NAMALWA (cell line): ENCODE data around the gene GPR158.
"Not testable (repeated sequence)": the region's sequence is repeated elsewhere in the genome, so short reads cannot be mapped to it uniquely, and the experiment has no call there.

Source experiments
- DNase-seq: peaks from one replicate; pipeline ENCODE4 v3.0.0-alpha.2; 2015; ENCODE audit warnings: low spot score

Gene GPR158

GRCh38 chr10:25174461-25175230, at the start of gene GPR158:
GPR158 (plus strand) TSS chr10:25175001; CDS start chr10:25175421, 420 bp downstream.
- DNase-seq = no peak

- no peak for DNase-seq
These were observed 49.6 kb upstream of the GPR158 start for GRCh38 chr10:25125201-25125611.

- no peak for DNase-seq
These were observed 45.2 kb upstream of the GPR158 start for GRCh38 chr10:25129592-25129991.

- no peak for DNase-seq
These were observed 43.9 kb upstream of the GPR158 start for GRCh38 chr10:25130906-25131305.

GRCh38 chr10:25142116-25142864, 32.5 kb upstream of the GPR158 start:
- DNase-seq = no peak

- no peak for DNase-seq
These were observed 17.2 kb upstream of the GPR158 start for GRCh38 chr10:25157650-25158049.

GRCh38 chr10:25159591-25159990, 15.2 kb upstream of the GPR158 start:
- DNase-seq = no peak

GRCh38 chr10:25162391-25162790, 12.4 kb upstream of the GPR158 start:
- DNase-seq = no peak

- DNase-seq = not testable (repeated sequence)
These were observed 11.3 kb upstream of the GPR158 start for GRCh38 chr10:25163464-25163863.

- DNase-seq = no peak
These were observed 5.1 kb upstream of the GPR158 start for GRCh38 chr10:25169740-25170139.

GRCh38 chr10:25170627-25171026, 4.2 kb upstream of the GPR158 start:
- no peak for DNase-seq

GRCh38 chr10:25175527-25176420, 973 bp downstream of the GPR158 start:
- DNase-seq = no peak

- no peak for DNase-seq
These were observed 1.7 kb downstream of the GPR158 start for GRCh38 chr10:25176421-25176968.

GRCh38 chr10:25177093-25177753, 2.4 kb downstream of the GPR158 start:
- no peak for DNase-seq

- DNase-seq = no peak
These were observed 2.9 kb downstream of the GPR158 start for GRCh38 chr10:25177754-25178135.

- DNase-seq = no peak
These were observed 3.6 kb downstream of the GPR158 start for GRCh38 chr10:25178411-25178810.

- DNase-seq = no peak
These were observed 6.0 kb downstream of the GPR158 start for GRCh38 chr10:25180801-25181200.

GRCh38 chr10:25182636-25183035, 7.8 kb downstream of the GPR158 start:
- DNase-seq = no peak

GRCh38 chr10:25191162-25191895, 16.5 kb downstream of the GPR158 start:
- DNase-seq = no peak

- no peak for DNase-seq
These were observed 23.4 kb downstream of the GPR158 start for GRCh38 chr10:25198151-25198550.
